T-helper 17 cell (primary cell): Measurements from ENCODE around the gene UBALD1. TPM values are rescaled to one million over a fixed set of nuclear protein-coding genes. Genes with fewer than 3 reads are reported as not detected.
"Not testable (repeated sequence)": the region's sequence is repeated elsewhere in the genome, so short reads cannot be mapped to it uniquely, and the experiment has no call there.

Experiments
- ATAC-seq: fragments of 150-1000 bp; cut with Tn5 transposase; 2 replicates; pipeline ENCODE4 v1.10.0; 2021; ENCODE audit warnings: mild to moderate bottlenecking, moderate library complexity
- DNase-seq, 3 donors: peaks; one replicate each; pipeline versions ENCODE4 v3.0.0 to v3.0.0-alpha.2; 2020 to 2021
- H3K9me3 ChIP-seq: one replicate; pipeline ENCODE4 v1.7.0; 2013; ENCODE audit warnings: low read length, mild to moderate bottlenecking; ENCODE audit not compliant: control insufficient read depth, poor library complexity, severe bottlenecking
- H3K27ac Mint-ChIP-seq: one replicate; pipeline ENCODE4 v1.8.0; 2022; ENCODE audit warnings: mild to moderate bottlenecking, moderate library complexity, mixed read lengths
- H3K27me3 Mint-ChIP-seq: one replicate; pipeline ENCODE4 v1.8.0; 2022; ENCODE audit warnings: mixed read lengths
- H3K36me3 Mint-ChIP-seq: one replicate; pipeline ENCODE4 v1.8.0; 2022; ENCODE audit warnings: low read depth, mixed read lengths
- H3K4me1 Mint-ChIP-seq: one replicate; pipeline ENCODE4 v1.8.0; 2022; ENCODE audit warnings: mild to moderate bottlenecking, mixed read lengths
- H3K4me3 Mint-ChIP-seq: one replicate; pipeline ENCODE4 v1.8.0; 2022; ENCODE audit warnings: mild to moderate bottlenecking, moderate library complexity, mixed read lengths
- total RNA-seq, 4 donors: library from RNA in 2 of 4; stranded (reverse) in 2 of 4; gene quantifications; one replicate each; pipeline ENCODE4 v1.2.3 and lab custom pipeline; 2022 to 2026

UBALD1 gene
- total RNA-seq, 2 donors from 2014 or later: 25.8 to 26.6 TPM

- DNase-seq: no peak
- H3K4me3 Mint-ChIP-seq: no peak overlapping the region
- no peak overlapping the region for H3K27ac Mint-ChIP-seq
- H3K27me3 Mint-ChIP-seq: peaks cover 12% of the 10 kb centered on the region
- H3K4me1 Mint-ChIP-seq: peaks cover 4% of the 10 kb centered on the region
- ATAC-seq: no peak
- no peaks in the 10 kb centered on the region for H3K9me3 ChIP-seq
- H3K36me3 Mint-ChIP-seq: no peaks in the 10 kb centered on the region
Observed at GRCh38 chr16:4588961-4589360, 25.7 kb downstream of the UBALD1 start.

GRCh38 chr16:4588386-4588785 is 26.3 kb downstream of the UBALD1 start:
- Mint-ChIP-seq H3K27ac (no peak overlapping the region), H3K27me3 (peaks cover 12% of the 10 kb centered on the region), H3K4me1 (peaks cover 4% of the 10 kb centered on the region), H3K4me3 (no peak overlapping the region), H3K36me3 (no peaks in the 10 kb centered on the region)
- DNase-seq: no peak
- no peaks in the 10 kb centered on the region for H3K9me3 ChIP-seq
- ATAC-seq: no peak

DNA sequence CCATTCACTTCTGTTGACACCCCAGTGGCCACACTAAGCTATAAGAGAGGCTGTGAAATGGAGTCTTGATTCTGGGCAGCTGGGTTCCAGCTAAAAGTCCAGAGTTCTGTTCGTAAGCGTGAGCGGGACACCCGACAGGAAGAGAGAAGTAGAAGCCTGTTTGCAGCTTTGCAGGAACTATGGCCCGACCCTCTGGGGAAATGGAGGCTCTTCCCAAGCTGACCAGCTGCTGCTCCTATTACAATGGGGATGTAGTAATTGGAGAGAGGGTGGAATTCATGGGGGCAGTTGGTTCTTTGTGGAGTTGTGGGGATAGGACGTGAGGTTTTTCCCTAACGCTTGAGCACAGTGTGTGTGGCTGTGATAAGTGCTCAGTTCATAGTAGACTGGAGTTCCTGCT is 28.4 kb downstream of the UBALD1 start:
- DNase-seq: no peak
- H3K27me3 Mint-ChIP-seq: peaks cover 12% of the 10 kb centered on the region
- no peak overlapping the region for H3K4me3 Mint-ChIP-seq
- H3K4me1 Mint-ChIP-seq: peaks cover 4% of the 10 kb centered on the region
- no peaks in the 10 kb centered on the region for H3K9me3 ChIP-seq
- no peak overlapping the region for H3K27ac Mint-ChIP-seq
- no peaks in the 10 kb centered on the region for H3K36me3 Mint-ChIP-seq
- ATAC-seq: no peak

DNA sequence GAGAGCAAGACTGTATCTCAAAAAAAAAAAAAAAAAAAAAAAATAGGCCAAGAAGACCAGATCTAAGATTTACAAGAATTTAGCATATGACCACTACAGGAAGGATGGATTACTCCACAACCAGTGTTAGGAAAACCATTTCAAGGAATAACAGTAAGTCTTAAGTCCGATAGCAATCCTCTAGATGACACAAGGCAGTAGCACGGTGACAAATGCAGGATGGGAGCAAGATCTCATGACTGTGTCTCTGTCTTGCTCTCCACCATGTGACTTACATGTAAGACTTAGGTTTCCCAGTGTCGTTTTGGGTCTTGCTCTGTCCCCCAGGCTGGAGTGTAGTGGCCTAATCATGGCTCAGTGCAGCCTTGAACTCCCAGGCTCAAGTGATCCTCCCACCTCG is 30.8 kb downstream of the UBALD1 start:
- Mint-ChIP-seq H3K36me3 (no peaks in the 10 kb centered on the region), H3K4me1 (peaks cover 4% of the 10 kb centered on the region), H3K27ac (no peak overlapping the region), H3K27me3 (peaks cover 12% of the 10 kb centered on the region), H3K4me3 (no peak overlapping the region)
- no peaks in the 10 kb centered on the region for H3K9me3 ChIP-seq
- DNase-seq (no peak), ATAC-seq (no peak)

DNA sequence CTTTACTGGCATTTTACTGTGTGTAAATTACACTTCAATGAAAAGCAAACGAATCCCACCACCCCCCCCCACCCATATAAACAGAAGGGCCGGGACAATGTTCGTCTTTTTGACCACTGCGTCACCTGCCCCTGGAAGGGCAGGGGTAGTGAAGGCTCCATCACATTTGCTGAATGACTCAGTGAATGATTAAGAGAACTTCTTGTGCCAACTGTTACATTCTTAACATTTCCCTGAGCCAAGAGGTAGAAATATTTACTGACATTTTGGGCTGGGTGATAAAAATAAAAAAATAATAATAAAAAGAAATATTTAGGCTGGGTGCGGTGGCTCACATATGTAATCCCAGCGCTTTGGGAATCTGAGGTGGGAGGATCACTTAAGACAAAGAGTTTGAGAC is 34.4 kb downstream of the UBALD1 start:
- H3K4me3 Mint-ChIP-seq: no peak overlapping the region
- no peak for DNase-seq
- no peaks in the 10 kb centered on the region for H3K27me3 Mint-ChIP-seq
- ATAC-seq: no peak
- no peaks in the 10 kb centered on the region for H3K36me3 Mint-ChIP-seq
- H3K27ac Mint-ChIP-seq: no peak overlapping the region
- no peaks in the 10 kb centered on the region for H3K4me1 Mint-ChIP-seq
- H3K9me3 ChIP-seq: no peaks in the 10 kb centered on the region

- no peak for ATAC-seq
- H3K27me3 Mint-ChIP-seq: no peaks in the 10 kb centered on the region
- no peak overlapping the region for H3K4me3 Mint-ChIP-seq
- H3K27ac Mint-ChIP-seq: no peak overlapping the region
- DNase-seq: no peak
- no peaks in the 10 kb centered on the region for H3K36me3 Mint-ChIP-seq
- H3K9me3 ChIP-seq: no peaks in the 10 kb centered on the region
- no peaks in the 10 kb centered on the region for H3K4me1 Mint-ChIP-seq
Observed at GRCh38 chr16:4578961-4579530, 35.6 kb downstream of the UBALD1 start.

- ATAC-seq (no peak), DNase-seq (no peak)
- no peaks in the 10 kb centered on the region for H3K36me3 Mint-ChIP-seq
- no peak overlapping the region for H3K4me3 Mint-ChIP-seq
- H3K9me3 ChIP-seq: no peaks in the 10 kb centered on the region
- H3K27me3 Mint-ChIP-seq: no peaks in the 10 kb centered on the region
- no peaks in the 10 kb centered on the region for H3K4me1 Mint-ChIP-seq
- H3K27ac Mint-ChIP-seq: no peak overlapping the region
Observed at GRCh38 chr16:4576008-4576407, 38.7 kb downstream of the UBALD1 start.

DNA sequence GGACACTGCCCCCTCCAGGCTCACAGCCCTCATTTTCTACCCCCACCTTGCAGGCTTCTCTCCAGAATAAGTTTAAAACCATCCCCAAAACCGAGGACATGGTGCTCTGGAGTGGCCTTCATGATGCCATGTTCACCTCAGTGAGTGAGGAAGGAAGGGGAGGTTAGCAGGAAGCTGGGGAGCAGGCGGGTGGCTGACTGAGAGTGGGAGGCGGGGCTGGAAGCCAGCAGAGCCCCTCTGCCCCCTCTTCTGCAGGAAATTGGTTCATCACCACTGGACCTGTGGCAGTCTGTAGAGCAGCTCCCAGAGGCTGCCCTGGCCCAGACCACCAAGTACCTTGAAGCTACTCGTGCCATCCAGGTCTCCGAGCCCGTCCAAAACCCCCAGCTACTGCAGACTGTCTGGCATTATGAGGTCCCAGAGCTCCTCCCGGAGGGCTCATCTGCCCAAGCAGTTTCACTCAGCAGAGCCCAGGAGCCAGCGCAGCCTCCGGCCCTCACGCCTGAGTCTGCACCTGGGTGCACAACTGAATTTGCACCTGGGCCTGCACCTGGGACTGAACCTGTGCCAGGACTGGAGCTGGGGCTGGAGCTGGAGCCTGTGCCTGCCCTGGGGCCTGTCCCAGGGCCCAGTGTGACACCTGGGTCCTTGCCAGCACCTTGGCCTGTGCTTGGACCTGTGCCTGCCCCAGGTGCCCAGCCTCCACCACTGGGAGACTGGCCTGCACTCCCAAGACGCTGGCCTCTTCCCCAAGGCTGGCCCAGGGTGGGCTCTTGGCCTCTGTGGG is 39.6 kb downstream of the UBALD1 start:
- H3K4me1 Mint-ChIP-seq: no peaks in the 10 kb centered on the region
- H3K9me3 ChIP-seq: no peaks in the 10 kb centered on the region
- no peaks in the 10 kb centered on the region for H3K36me3 Mint-ChIP-seq
- H3K27me3 Mint-ChIP-seq: no peaks in the 10 kb centered on the region
- no peak overlapping the region for H3K4me3 Mint-ChIP-seq
- no peak overlapping the region for H3K27ac Mint-ChIP-seq
- ATAC-seq: no peak
- DNase-seq: no peak

- H3K36me3 Mint-ChIP-seq, H3K4me3 Mint-ChIP-seq, H3K9me3 ChIP-seq, H3K4me1 Mint-ChIP-seq, H3K27me3 Mint-ChIP-seq, DNase-seq, H3K27ac Mint-ChIP-seq, ATAC-seq: not testable (repeated sequence)
Observed at GRCh38 chr16:4573926-4574325, 40.8 kb downstream of the UBALD1 start.

DNA sequence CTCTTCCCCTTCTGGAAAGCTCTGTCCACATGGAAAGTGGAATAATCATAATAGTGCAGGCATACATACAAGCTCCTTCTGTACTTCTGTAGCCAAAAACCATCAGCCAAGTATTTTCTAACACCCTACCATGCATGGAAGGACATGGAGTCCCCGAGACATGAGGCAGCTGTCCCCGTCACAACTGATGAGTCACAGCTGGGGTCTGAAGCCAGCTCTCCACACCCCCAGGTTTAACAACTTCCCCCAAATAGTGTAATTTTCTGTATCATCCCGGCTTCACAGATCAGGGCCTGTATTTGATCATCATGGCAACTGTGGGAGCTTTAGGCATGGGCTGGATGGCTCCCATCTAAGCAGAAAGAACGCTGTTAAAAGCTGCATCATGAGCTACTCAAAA is 42.0 kb downstream of the UBALD1 start:
- no peak overlapping the region for H3K27ac Mint-ChIP-seq
- no peaks in the 10 kb centered on the region for H3K36me3 Mint-ChIP-seq
- H3K4me3 Mint-ChIP-seq: no peak overlapping the region
- H3K9me3 ChIP-seq: no peaks in the 10 kb centered on the region
- no peaks in the 10 kb centered on the region for H3K4me1 Mint-ChIP-seq
- ATAC-seq: no peak
- H3K27me3 Mint-ChIP-seq: no peaks in the 10 kb centered on the region
- no peak for DNase-seq

- DNase-seq (no peak), ATAC-seq (no peak)
- H3K36me3 Mint-ChIP-seq: no peaks in the 10 kb centered on the region
- H3K27ac Mint-ChIP-seq: no peak overlapping the region
- no peaks in the 10 kb centered on the region for H3K9me3 ChIP-seq
- peaks cover 5% of the 10 kb centered on the region for H3K4me1 Mint-ChIP-seq
- no peak overlapping the region for H3K4me3 Mint-ChIP-seq
- no peaks in the 10 kb centered on the region for H3K27me3 Mint-ChIP-seq
Observed at GRCh38 chr16:4570688-4571321, 43.9 kb downstream of the UBALD1 start.

DNA sequence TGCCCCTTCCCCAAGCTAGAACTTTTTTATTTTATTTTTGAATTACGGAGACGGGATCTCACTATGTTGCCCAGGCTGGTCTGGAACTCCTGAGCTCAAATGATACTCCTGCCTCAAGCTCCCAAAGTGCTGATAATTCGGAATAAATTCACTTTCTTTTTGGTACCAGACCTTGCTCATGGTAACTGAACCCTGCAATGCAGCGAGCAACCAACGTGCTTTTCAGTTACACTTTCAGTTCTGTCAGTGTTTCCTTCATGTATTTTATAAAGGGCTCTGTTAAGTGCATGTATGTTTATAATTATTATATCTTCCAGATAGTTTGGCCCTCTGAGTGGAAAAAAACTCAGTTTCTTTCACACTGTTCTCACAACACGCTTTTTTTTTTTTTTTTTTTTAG is 44.6 kb downstream of the UBALD1 start:
- no peaks in the 10 kb centered on the region for H3K27me3 Mint-ChIP-seq
- no peak overlapping the region for H3K4me3 Mint-ChIP-seq
- ATAC-seq (no peak), DNase-seq (no peak)
- peaks cover 5% of the 10 kb centered on the region for H3K4me1 Mint-ChIP-seq
- H3K9me3 ChIP-seq: no peaks in the 10 kb centered on the region
- H3K36me3 Mint-ChIP-seq: no peaks in the 10 kb centered on the region
- H3K27ac Mint-ChIP-seq: no peak overlapping the region

- DNase-seq (no peak), ATAC-seq (no peak)
- peaks cover 5% of the 10 kb centered on the region for H3K4me1 Mint-ChIP-seq
- H3K9me3 ChIP-seq: no peaks in the 10 kb centered on the region
- no peaks in the 10 kb centered on the region for H3K36me3 Mint-ChIP-seq
- no peak overlapping the region for H3K4me3 Mint-ChIP-seq
- H3K27ac Mint-ChIP-seq: peak overlapping the region; percentile 45
- no peaks in the 10 kb centered on the region for H3K27me3 Mint-ChIP-seq
Observed at GRCh38 chr16:4566144-4566543, 48.5 kb downstream of the UBALD1 start.
